WTC11 (cell line): ENCODE results near the gene ITGA3. TPM values are rescaled to one million over a fixed set of nuclear protein-coding genes. Genes with fewer than 3 reads are reported as not detected.

ENCODE experiments used
- ATAC-seq: fragments of 200-7000 bp; cut with Tn5 transposase; 2 replicates; pipeline ENCODE4 v1.10.0; 2021; ENCODE audit warnings: mild to moderate bottlenecking, moderate library complexity
- CTCF ChIA-PET: fragments of 300-600 bp; sonication (Branson Sonifier 250); formaldehyde crosslinking; loops from one replicate; lab custom pipeline; 2021; ENCODE audit warnings: antibody characterized with exemption; lab: Charles Lee
- POLR2A ChIA-PET: fragments of 350-600 bp; sonication (Branson Sonifier 250); formaldehyde crosslinking; loops from one replicate; lab custom pipeline; 2021; ENCODE audit warnings: antibody characterized with exemption; lab: Charles Lee
- DNase-seq: peaks from one replicate; pipeline ENCODE4 v3.0.0; 2021; ENCODE audit warnings: low spot score
- H3K27ac Mint-ChIP-seq: 2 replicates; pipeline ENCODE4 v1.8.0; 2021; ENCODE audit warnings: mixed read lengths
- H3K27me3 Mint-ChIP-seq: 2 replicates; pipeline ENCODE4 v1.8.0; 2021; ENCODE audit warnings: low read depth, mild to moderate bottlenecking, moderate library complexity, mixed read lengths
- H3K36me3 Mint-ChIP-seq: 2 replicates; pipeline ENCODE4 v1.8.0; 2021; ENCODE audit warnings: mixed read lengths
- H3K4me1 Mint-ChIP-seq: 2 replicates; pipeline ENCODE4 v1.8.0; 2022; ENCODE audit warnings: mixed read lengths
- H3K4me3 Mint-ChIP-seq: 2 replicates; pipeline ENCODE4 v1.8.0; 2021; ENCODE audit warnings: mild to moderate bottlenecking, moderate library complexity, mixed read lengths
- H3K9me3 Mint-ChIP-seq: 2 replicates; pipeline ENCODE4 v1.8.0; 2021; ENCODE audit warnings: mixed read lengths
- ATF1 ChIP-seq: sonication (generic); formaldehyde crosslinking; IDR thresholded peaks from 2 replicates; pipeline ENCODE4 v1.8.1; 2023; ENCODE audit warnings: mild to moderate bottlenecking, moderate library complexity, missing genetic modification reagents
- ETV6 ChIP-seq: sonication (generic); formaldehyde crosslinking; IDR thresholded peaks from 2 replicates; pipeline ENCODE4 v1.8.1; 2022; ENCODE audit warnings: mild to moderate bottlenecking, missing genetic modification reagents
- GTF2I ChIP-seq: fragments of 250-450 bp; sonication (Bioruptor Pico); conservative IDR thresholded peaks from 2 replicates; pipeline ENCODE4 v1.4.0; 2021; ENCODE audit warnings: mild to moderate bottlenecking
- HMGA2 ChIP-seq: fragments of 250-450 bp; sonication (Bioruptor Pico); IDR thresholded peaks from 2 replicates; pipeline ENCODE4 v1.4.0; 2021; ENCODE audit warnings: mild to moderate bottlenecking, moderate library complexity
- MYBL2 ChIP-seq: sonication (generic); formaldehyde crosslinking; IDR thresholded peaks from 2 replicates; pipeline ENCODE4 v1.8.1; 2023; ENCODE audit warnings: mild to moderate bottlenecking, moderate library complexity, missing genetic modification reagents
- NFATC4 ChIP-seq: fragments of 250-450 bp; sonication (Bioruptor Pico); IDR thresholded peaks from 2 replicates; pipeline ENCODE4 v1.9.0; 2021; ENCODE audit warnings: mild to moderate bottlenecking
- NFYB ChIP-seq: sonication (generic); formaldehyde crosslinking; conservative IDR thresholded peaks from 2 replicates; pipeline ENCODE4 v1.8.0; 2022; ENCODE audit warnings: low read depth, missing genetic modification reagents
- PREB ChIP-seq: sonication (generic); formaldehyde crosslinking; IDR thresholded peaks from 2 replicates; pipeline ENCODE4 v1.8.1; 2022; ENCODE audit warnings: mild to moderate bottlenecking, missing genetic modification reagents, moderate library complexity, borderline replicate concordance
- RELA ChIP-seq: sonication (generic); formaldehyde crosslinking; IDR thresholded peaks from 2 replicates; pipeline ENCODE4 v1.8.1; 2022; ENCODE audit warnings: missing genetic modification reagents, mild to moderate bottlenecking, borderline replicate concordance
- TEAD1 ChIP-seq: sonication (generic); formaldehyde crosslinking; IDR thresholded peaks from 2 replicates; pipeline ENCODE4 v1.8.0; 2022; ENCODE audit warnings: mild to moderate bottlenecking, missing genetic modification reagents
- TEAD4 ChIP-seq: sonication (generic); formaldehyde crosslinking; IDR thresholded peaks from 2 replicates; pipeline ENCODE4 v1.8.0; 2022; ENCODE audit warnings: mild to moderate bottlenecking, missing genetic modification reagents
- ZNF138 ChIP-seq: sonication (generic); formaldehyde crosslinking; conservative IDR thresholded peaks from 2 replicates; pipeline ENCODE4 v1.8.1; 2022; ENCODE audit warnings: mild to moderate bottlenecking, moderate library complexity, missing genetic modification reagents
- ZNF219 ChIP-seq: sonication (generic); formaldehyde crosslinking; IDR thresholded peaks from 2 replicates; pipeline ENCODE4 v1.8.0; 2023; ENCODE audit warnings: missing genetic modification reagents, mild to moderate bottlenecking, borderline replicate concordance
- ZNF263 ChIP-seq: sonication (generic); formaldehyde crosslinking; IDR thresholded peaks from 2 replicates; pipeline ENCODE4 v1.8.1; 2022; ENCODE audit warnings: low read depth, mild to moderate bottlenecking, moderate library complexity, missing genetic modification reagents
- ZNF317 ChIP-seq: sonication (generic); formaldehyde crosslinking; IDR thresholded peaks from 2 replicates; pipeline ENCODE4 v1.8.1; 2023; ENCODE audit warnings: low read depth, mild to moderate bottlenecking, moderate library complexity, missing genetic modification reagents, borderline replicate concordance
- ZNF396 ChIP-seq: fragments of 250-450 bp; sonication (Bioruptor Pico); IDR thresholded peaks from 2 replicates; pipeline ENCODE4 v1.8.0; 2021; ENCODE audit warnings: mild to moderate bottlenecking, moderate library complexity, borderline replicate concordance
- ZNF671 ChIP-seq: fragments of 250-450 bp; sonication (Bioruptor Pico); IDR thresholded peaks from 2 replicates; pipeline ENCODE4 v1.8.0; 2021; ENCODE audit warnings: mild to moderate bottlenecking
- ZSCAN18 ChIP-seq: fragments of 250-450 bp; sonication (Bioruptor Pico); IDR thresholded peaks from 2 replicates; pipeline ENCODE4 v2.1.2; 2022; ENCODE audit warnings: mild to moderate bottlenecking, moderate library complexity
- total RNA-seq: library from RNA; stranded (reverse); gene quantifications from 3 replicates; pipeline ENCODE4 v1.2.3, GENCODE V29; 2021
- TF ChIP-seq, protein P1 (sequence below): sonication (generic); formaldehyde crosslinking; IDR thresholded peaks from 2 replicates; pipeline ENCODE4 v1.8.0; 2023; ENCODE audit warnings: mild to moderate bottlenecking, missing genetic modification reagents
- TF ChIP-seq, protein P2 (sequence below): sonication (generic); formaldehyde crosslinking; IDR thresholded peaks from 2 replicates; pipeline ENCODE4 v1.8.0; 2022; ENCODE audit warnings: mild to moderate bottlenecking, missing genetic modification reagents
- TF ChIP-seq, protein P3 (sequence below): sonication (generic); formaldehyde crosslinking; IDR thresholded peaks from 2 replicates; pipeline ENCODE4 v1.8.1; 2023; ENCODE audit warnings: mild to moderate bottlenecking, moderate library complexity, missing genetic modification reagents
- TF ChIP-seq, protein P4 (sequence below): sonication (generic); formaldehyde crosslinking; IDR thresholded peaks from 2 replicates; pipeline ENCODE4 v1.8.1; 2022; ENCODE audit warnings: missing genetic modification reagents, borderline replicate concordance

The ITGA3 gene
- total RNA-seq, 1 experiment from 2014 or later: 35.3 TPM

DNA sequence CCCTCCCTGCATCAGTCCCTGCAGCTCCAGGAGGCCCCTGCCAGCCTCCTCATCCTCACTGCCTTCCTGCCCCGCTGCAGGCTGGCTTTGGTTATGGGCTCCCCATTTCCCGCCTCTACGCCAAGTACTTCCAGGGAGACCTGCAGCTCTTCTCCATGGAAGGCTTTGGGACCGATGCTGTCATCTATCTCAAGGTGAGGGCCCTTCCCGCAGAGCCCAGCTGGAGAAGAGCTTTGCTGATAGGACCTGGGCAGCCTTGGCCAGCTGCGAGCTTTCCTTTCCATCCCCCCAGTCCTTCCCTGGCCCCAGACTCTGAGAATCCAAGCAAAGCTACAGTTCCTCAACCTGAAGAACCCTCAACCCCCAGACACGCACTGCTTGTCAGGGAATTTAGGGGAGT is 53.3 kb downstream of the ITGA3 start:
- ChIA-PET CTCF (interaction anchor here (1.2 to 8.4 kb wide), 3 partner anchors 14 to 81 kb away, joined by 3 to 118 read pairs (median 3); partner anchors contain the start of gene PDK2), POLR2A (no interaction called here)
- Mint-ChIP-seq H3K27me3 (no peaks in the 10 kb centered on the region), H3K27ac (no peak overlapping the region), H3K36me3 (no peaks in the 10 kb centered on the region), H3K9me3 (no peaks in the 10 kb centered on the region), H3K4me1 (peaks cover 4% of the 10 kb centered on the region; the same call in 1 of the 2 replicates), H3K4me3 (no peak overlapping the region)
- TF ChIP-seq, protein P1, sequence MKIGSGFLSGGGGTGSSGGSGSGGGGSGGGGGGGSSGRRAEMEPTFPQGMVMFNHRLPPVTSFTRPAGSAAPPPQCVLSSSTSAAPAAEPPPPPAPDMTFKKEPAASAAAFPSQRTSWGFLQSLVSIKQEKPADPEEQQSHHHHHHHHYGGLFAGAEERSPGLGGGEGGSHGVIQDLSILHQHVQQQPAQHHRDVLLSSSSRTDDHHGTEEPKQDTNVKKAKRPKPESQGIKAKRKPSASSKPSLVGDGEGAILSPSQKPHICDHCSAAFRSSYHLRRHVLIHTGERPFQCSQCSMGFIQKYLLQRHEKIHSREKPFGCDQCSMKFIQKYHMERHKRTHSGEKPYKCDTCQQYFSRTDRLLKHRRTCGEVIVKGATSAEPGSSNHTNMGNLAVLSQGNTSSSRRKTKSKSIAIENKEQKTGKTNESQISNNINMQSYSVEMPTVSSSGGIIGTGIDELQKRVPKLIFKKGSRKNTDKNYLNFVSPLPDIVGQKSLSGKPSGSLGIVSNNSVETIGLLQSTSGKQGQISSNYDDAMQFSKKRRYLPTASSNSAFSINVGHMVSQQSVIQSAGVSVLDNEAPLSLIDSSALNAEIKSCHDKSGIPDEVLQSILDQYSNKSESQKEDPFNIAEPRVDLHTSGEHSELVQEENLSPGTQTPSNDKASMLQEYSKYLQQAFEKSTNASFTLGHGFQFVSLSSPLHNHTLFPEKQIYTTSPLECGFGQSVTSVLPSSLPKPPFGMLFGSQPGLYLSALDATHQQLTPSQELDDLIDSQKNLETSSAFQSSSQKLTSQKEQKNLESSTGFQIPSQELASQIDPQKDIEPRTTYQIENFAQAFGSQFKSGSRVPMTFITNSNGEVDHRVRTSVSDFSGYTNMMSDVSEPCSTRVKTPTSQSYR: no peak
- TF ChIP-seq ATF1 (no peak), NFATC4 (CRISPR knock-in tag) (no peak), MYBL2 (CRISPR knock-in tag) (no peak), RELA (CRISPR knock-in tag) (no peak), PREB (CRISPR knock-in tag) (no peak), TEAD4 (CRISPR knock-in tag) (no peak), ETV6 (CRISPR knock-in tag) (no peak), ZNF263 (CRISPR knock-in tag) (no peak), GTF2I (CRISPR knock-in tag) (no peak), ZNF396 (CRISPR knock-in tag) (no peak), ZNF219 (CRISPR knock-in tag) (no peak)
- TF ChIP-seq, protein P2, sequence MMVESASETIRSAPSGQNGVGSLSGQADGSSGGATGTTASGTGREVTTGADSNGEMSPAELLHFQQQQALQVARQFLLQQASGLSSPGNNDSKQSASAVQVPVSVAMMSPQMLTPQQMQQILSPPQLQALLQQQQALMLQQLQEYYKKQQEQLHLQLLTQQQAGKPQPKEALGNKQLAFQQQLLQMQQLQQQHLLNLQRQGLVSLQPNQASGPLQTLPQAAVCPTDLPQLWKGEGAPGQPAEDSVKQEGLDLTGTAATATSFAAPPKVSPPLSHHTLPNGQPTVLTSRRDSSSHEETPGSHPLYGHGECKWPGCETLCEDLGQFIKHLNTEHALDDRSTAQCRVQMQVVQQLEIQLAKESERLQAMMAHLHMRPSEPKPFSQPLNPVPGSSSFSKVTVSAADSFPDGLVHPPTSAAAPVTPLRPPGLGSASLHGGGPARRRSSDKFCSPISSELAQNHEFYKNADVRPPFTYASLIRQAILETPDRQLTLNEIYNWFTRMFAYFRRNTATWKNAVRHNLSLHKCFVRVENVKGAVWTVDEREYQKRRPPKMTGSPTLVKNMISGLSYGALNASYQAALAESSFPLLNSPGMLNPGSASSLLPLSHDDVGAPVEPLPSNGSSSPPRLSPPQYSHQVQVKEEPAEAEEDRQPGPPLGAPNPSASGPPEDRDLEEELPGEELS (CRISPR knock-in tag): no peak
- ATAC-seq (no peak), DNase-seq (no peak)

- ATAC-seq: no peak
- DNase-seq: no peak
- H3K4me3 Mint-ChIP-seq: no peak overlapping the region
- H3K36me3 Mint-ChIP-seq: no peaks in the 10 kb centered on the region
- ChIA-PET POLR2A (no interaction called here), CTCF (interaction anchor here (0.5 to 8.4 kb wide), 3 partner anchors 15 to 258 kb away, joined by 3 to 118 read pairs (median 3); partner anchors contain the start of gene PDK2)
- no peaks in the 10 kb centered on the region for H3K9me3 Mint-ChIP-seq
- no peaks in the 10 kb centered on the region for H3K27me3 Mint-ChIP-seq
- H3K4me1 Mint-ChIP-seq: peaks cover 7% of the 10 kb centered on the region
- TF ChIP-seq ZNF138 (CRISPR knock-in tag) (no peak), ATF1 (no peak), PREB (CRISPR knock-in tag) (no peak), NFYB (CRISPR knock-in tag) (no peak), ZSCAN18 (CRISPR knock-in tag) (no peak), ZNF671 (CRISPR knock-in tag) (no peak), ZNF317 (CRISPR knock-in tag) (no peak), HMGA2 (CRISPR knock-in tag) (no peak), TEAD1 (CRISPR knock-in tag) (no peak)
- TF ChIP-seq, protein P3, sequence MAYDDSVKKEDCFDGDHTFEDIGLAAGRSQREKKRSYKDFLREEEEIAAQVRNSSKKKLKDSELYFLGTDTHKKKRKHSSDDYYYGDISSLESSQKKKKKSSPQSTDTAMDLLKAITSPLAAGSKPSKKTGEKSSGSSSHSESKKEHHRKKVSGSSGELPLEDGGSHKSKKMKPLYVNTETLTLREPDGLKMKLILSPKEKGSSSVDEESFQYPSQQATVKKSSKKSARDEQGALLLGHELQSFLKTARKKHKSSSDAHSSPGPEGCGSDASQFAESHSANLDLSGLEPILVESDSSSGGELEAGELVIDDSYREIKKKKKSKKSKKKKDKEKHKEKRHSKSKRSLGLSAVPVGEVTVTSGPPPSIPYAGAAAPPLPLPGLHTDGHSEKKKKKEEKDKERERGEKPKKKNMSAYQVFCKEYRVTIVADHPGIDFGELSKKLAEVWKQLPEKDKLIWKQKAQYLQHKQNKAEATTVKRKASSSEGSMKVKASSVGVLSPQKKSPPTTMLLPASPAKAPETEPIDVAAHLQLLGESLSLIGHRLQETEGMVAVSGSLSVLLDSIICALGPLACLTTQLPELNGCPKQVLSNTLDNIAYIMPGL: no peak
- TF ChIP-seq, protein P4, sequence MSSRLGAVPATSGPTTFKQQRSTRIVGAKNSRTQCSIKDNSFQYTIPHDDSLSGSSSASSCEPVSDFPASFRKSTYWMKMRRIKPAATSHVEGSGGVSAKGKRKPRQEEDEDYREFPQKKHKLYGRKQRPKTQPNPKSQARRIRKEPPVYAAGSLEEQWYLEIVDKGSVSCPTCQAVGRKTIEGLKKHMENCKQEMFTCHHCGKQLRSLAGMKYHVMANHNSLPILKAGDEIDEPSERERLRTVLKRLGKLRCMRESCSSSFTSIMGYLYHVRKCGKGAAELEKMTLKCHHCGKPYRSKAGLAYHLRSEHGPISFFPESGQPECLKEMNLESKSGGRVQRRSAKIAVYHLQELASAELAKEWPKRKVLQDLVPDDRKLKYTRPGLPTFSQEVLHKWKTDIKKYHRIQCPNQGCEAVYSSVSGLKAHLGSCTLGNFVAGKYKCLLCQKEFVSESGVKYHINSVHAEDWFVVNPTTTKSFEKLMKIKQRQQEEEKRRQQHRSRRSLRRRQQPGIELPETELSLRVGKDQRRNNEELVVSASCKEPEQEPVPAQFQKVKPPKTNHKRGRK (CRISPR knock-in tag): no peak
- H3K27ac Mint-ChIP-seq: no peak overlapping the region
Observed at GRCh38 chr17:50109785-50110184, 53.9 kb downstream of the ITGA3 start.
